NCI-H1417 (cell line): Measurements from ENCODE around the gene PHLDA2.

Source experiments
- DNase-seq, 3 experiments: peaks; one replicate each; lab custom pipeline; 2025; lab: John Stamatoyannopoulos, UW

The PHLDA2 gene

GRCh38 chr11:2897048-2897447 is 32.2 kb downstream of the PHLDA2 start:
- no peak for DNase-seq

GRCh38 chr11:2896047-2896446 is 33.2 kb downstream of the PHLDA2 start:
- DNase-seq = no peak

GRCh38 chr11:2893935-2894334 is 35.3 kb downstream of the PHLDA2 start:
- DNase-seq = no peak

DNA sequence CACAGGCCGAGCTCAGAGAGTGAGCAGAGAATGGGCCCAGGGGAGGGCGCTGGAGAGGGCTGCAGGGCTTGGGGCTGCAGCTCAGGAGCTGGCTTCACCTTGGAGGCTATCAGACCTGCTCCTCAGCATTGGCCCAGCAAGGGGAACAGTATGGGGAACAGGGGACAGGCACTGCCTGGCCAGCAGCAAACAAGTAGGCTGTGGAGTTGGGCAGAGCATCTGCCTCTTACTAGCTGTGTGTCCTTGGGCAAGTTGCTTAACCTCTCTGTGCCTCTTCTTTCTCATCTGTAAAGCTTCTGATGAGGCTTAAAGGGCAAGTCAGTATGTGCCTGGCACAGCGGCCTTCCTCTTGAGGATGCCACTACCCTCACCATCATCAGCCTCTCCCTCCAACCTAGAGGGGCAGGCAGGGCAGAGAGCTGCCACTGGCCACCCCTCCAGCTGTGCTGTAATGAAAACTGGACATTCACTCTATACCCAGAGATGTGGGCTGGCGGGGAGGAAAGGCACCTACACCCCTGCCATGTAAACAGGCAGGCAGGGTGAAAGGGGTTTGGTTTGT is 36.2 kb downstream of the PHLDA2 start:
- DNase-seq = no peak

DNA sequence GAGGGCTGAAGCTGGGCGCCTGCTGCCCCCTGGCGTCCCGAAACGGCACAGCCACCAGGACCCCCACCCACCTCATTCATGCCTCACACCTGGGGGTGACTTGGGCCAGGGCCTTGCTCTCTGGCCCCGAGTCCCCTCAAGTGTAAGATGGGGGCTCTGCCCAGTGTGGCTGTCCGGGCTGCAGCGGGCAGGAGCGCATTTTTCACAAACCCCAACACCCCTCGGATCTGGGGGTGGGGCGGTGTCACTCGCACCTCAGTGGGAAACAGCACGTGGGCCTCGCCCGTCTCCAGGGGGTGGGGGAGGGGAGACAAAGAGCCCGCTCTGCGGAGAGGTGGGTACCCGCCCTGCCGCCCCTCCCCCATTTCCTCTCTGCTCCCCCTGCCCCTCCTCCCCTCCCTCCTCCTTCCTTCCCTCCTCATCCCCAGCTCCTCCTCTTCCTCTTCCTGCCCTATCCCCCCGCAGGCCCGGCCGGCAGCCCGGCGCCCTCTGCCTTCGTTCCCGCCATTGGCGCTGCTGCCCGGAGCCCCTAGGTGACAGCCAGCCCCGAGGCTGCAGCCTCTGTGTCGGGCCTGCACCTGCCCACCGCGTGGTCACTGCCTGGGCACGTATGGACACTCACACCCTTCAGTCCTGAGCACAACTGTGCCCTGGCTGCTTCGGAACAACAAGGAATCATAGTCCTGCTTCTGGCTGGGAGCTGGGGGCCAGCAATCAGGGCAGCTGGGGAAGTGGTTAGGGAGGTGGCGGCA is 36.8 kb downstream of the PHLDA2 start:
- DNase-seq = peak in 2 of 3 experiments; percentile 88 to 90

DNA sequence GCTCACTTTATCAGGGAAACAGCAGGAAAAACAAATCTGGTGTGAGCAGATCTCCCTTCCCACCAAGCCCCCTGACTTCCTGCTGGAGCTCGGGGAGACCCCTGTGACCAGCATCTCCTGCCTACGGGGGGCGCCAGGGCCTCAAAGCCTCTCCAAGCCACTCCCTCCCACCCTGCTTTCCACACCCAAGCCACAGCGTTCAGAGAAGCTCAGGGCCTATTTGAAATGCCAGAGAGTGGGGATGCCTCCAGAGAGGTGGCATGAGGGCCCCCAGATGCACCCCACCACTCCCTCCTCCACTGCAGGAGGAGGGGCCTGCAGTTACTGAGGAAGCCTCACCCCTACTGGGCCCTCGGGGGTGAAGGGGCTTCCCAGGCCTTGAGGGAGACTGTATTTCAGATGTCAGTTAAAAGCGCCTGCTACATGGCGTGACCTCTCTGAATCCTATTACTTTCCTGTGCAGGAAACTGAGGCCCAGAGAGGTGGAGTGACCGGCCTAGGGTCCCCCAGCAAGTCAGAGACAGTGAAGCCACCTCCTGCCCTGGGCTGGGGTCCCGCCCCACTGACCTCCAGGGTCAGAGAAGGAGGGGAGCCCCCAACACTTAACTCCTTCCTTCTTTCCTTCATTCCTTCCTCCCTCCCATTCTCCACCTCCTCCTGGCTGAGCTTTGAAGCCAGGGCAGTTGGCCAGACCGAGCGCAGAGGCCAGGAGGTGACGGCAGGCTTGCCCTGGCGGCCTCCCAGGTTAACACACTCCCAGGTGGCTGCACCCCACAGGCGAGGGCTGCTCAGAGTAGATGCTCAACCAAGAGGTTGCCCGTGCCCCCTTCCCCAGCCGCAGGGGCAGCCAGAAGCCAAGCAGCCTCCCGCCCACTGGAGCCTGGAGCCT is 37.6 kb downstream of the PHLDA2 start:
- DNase-seq = peak in 2 of 3 experiments; percentile 19 to 30

DNA sequence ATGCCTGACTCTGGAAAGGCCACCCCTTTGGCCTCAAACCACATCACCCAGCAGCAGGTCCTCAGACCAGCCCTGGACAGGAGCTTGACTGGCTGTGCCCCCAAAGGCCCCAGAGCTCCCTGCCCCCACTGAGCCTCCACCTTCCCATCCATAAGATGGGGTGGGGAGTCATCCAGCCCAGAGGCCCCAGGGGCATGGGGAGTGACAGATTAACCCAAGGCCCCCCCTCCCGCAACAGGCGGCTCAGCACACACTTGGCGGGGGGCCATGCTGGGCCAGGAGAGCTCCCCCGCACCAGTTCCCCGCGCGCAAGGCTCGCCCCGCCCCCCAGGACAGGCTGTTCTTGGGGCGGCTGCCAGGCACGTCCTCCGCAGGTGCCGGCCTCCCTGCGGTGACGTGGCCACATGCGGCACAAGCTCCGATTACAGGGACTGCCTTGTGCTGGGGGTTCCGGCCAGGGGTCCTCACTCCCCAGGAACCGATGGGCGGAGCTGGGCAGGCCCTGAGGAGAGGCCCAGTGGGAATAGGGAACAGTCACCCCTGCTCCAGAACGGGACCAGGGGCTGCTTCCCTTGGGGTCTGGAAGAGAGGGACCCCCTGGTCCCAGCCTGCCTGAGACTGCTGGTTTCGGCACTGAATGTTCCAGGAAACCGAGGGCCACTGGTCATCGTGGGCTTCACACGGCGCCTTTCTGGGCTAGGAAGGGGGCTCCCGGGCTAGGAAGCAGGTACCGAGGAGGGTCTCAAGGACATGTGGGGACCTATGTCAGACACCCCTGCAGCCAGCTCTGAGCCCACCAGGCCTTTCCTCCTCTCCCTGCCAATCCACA is 38.5 kb downstream of the PHLDA2 start:
- peak in 2 of 3 experiments; percentile 78 to 84 for DNase-seq

GRCh38 chr11:2889362-2890273 is 39.6 kb downstream of the PHLDA2 start:
- DNase-seq = peak in 2 of 3 experiments; percentile 47 to 52

- DNase-seq = peak; percentile 71 to 86 (median 84)
Measured at GRCh38 chr11:2888266-2888968, 40.8 kb downstream of the PHLDA2 start.

- DNase-seq = peak in 2 of 3 experiments; percentile 17 to 23
Measured at GRCh38 chr11:2887515-2888195, 41.6 kb downstream of the PHLDA2 start.

- no peak for DNase-seq
Measured at GRCh38 chr11:2886936-2887335, 42.3 kb downstream of the PHLDA2 start.

- DNase-seq = peak in 2 of 3 experiments; percentile 68 to 74
Measured at GRCh38 chr11:2886191-2886894, 42.9 kb downstream of the PHLDA2 start.

DNA sequence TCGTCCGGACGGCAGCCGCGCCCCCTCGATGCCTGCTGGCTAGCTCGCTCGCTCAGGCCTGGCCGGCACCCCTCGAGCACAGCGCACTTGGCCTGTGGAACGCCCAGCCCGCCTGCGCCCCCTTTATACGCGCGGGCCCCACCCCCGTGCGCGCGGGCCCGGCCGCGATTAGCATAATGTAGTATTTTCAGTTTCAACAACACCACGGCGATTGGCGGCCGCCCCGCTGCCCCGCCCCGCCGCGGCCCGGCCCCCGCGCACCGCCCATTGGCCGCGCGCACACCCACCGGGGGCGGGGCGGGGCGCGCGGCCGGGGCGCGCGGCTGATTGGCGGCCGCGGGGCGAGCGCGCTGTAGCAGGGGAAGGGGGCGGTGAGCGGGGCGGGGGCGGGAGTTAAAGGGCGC is 43.5 kb downstream of the PHLDA2 start, which contains the start of gene CDKN1C:
Gene CDKN1C (minus strand): TSS at position 98 of the 404 bp plus-strand sequence. CDS start 319 bp downstream, outside the sequence.
- DNase-seq = peak; percentile 75 to 90 (median 85)

DNA sequence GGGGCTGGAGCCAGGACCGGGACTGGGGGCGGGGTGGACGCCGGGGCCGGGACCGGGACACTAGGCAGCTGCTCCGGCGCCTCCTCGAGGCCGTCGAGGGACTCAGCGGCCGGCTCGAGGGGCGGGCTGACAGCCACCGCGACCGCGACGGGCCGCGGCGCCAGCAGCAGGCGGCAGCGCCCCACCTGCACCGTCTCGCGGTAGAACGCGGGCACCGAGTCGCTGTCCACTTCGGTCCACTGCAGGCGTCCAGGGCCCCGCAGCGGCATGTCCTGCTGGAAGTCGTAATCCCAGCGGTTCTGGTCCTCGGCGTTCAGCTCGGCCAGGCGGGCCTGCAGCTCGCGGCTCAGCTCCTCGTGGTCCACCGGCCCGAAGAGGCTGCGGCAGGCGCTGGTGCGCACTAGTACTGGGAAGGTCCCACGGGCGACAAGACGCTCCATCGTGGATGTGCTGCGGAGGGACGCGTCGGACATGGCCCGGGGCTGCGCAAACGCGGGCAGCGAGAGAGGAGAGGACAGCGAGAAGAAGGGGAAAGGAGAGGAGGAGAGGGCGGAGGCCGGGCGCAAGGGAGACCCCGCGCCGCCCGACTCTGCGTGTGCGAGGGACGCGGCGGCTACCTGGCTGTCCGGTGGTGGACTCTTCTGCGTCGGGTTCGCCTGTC is 44.1 kb downstream of the PHLDA2 start:
- DNase-seq = peak in 2 of 3 experiments; percentile 64 to 71

DNA sequence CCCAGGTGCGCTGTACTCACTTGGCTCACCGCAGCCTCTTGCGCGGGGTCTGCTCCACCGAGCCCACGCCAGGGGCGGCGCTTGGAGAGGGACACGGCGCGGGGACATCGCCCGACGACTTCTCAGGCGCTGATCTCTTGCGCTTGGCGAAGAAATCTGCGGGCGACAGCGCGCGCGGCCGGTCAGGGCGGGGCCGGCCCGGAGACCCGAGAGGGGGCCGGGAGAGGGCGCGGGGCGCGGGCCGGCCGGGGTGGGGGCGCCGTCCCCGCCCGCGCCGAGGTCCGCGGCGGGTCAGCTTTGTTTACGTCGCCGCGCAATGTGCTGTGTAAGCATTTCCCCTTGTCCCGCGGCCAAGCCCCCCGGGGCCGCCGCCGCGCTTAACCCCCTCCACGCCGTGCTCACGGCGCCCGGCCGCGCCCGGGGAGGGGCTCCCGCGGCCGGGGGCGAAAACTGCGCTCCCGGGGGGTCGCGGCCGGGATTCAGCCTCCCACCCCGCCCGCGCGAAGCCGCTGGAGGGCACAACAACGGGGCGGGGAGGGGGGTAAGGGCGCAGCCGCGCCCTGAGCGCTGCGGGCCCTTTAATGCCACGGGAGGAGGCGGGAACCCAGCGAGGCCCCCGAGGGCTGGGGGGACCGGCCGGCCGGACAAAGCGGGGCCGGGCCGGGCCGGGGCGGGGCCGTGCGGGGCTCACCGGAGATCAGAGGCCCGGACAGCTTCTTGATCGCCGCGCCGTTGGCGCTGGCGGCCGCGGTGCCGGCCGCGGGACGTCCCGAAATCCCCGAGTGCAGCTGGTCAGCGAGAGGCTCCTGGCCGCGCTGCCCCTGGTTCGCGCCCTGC is 45.0 kb downstream of the PHLDA2 start:
- peak in 2 of 3 experiments; percentile 36 to 47 for DNase-seq

DNA sequence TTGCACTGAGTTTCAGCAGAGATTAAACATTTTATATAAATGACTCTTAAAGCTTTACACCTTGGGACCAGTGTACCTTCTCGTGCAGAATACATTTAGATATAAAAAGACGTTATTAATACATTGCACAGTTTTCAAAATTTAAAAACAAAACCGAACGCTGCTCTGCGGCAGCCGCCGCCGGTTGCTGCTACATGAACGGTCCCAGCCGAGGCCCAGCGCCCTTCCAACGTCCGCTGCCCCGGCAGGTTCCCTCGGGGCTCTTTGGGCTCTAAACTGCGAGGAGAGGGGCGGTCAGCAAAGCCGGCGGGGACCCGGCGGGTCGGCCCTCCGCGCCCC is 45.6 kb downstream of the PHLDA2 start:
- no peak for DNase-seq
